HepG2 (cell line): ENCODE data around the gene DGAT2. TPM values are rescaled to one million over a fixed set of nuclear protein-coding genes. Genes with fewer than 3 reads are reported as not detected.

Experiments
- ATF6 ChIP-seq: sonication (generic); formaldehyde crosslinking; conservative IDR thresholded peaks from 2 replicates; pipeline ENCODE4 v1.4.0; 2020; ENCODE audit warnings: missing genetic modification reagents
- ATRX ChIP-seq: sonication (generic); formaldehyde crosslinking; IDR thresholded peaks from 2 replicates; pipeline ENCODE4 v1.4.0; 2020; ENCODE audit warnings: missing genetic modification reagents, borderline replicate concordance
- BRCA1 ChIP-seq: sonication (generic); formaldehyde crosslinking; IDR thresholded peaks from 2 replicates; pipeline ENCODE4 v1.4.0; 2020; ENCODE audit warnings: missing genetic modification reagents
- CBX1 ChIP-seq: IDR thresholded peaks from one replicate; pipeline ENCODE4 v1.6.1; 2016; ENCODE audit warnings: antibody characterized with exemption, low read depth
- CSRNP2 ChIP-seq: sonication (generic); formaldehyde crosslinking; conservative IDR thresholded peaks from 2 replicates; pipeline ENCODE4 v1.8.0; 2022; ENCODE audit warnings: low read depth, missing genetic modification reagents
- FIP1L1 ChIP-seq: fragments of 200-400 bp; formaldehyde crosslinking; IDR thresholded peaks from 2 replicates; pipeline ENCODE4 v1.6.1; 2018; ENCODE audit warnings: low read depth, mild to moderate bottlenecking, low read length, moderate library complexity, borderline replicate concordance; ENCODE audit not compliant: insufficient read depth
- HMG20A ChIP-seq: IDR thresholded peaks from 2 replicates; pipeline ENCODE4 v1.6.1; 2016; ENCODE audit warnings: borderline replicate concordance
- KLF15 ChIP-seq: sonication (generic); formaldehyde crosslinking; IDR thresholded peaks from 2 replicates; pipeline ENCODE4 v1.8.1; 2023; ENCODE audit warnings: borderline replicate concordance, mild to moderate bottlenecking, inconsistent platforms, missing genetic modification reagents, mixed read lengths
- MAFF ChIP-seq: IDR thresholded peaks from 2 replicates; pipeline ENCODE4 v1.6.1; 2011; ENCODE audit warnings: low read depth, low read length, improper control_type of control experiment
- MBD4 ChIP-seq: IDR thresholded peaks from 2 replicates; pipeline ENCODE4 v1.6.1; 2012; ENCODE audit warnings: low read length, inconsistent platforms, borderline replicate concordance
- NFIB ChIP-seq: sonication (generic); formaldehyde crosslinking; IDR thresholded peaks from 2 replicates; pipeline ENCODE4 v1.9.0; 2021; ENCODE audit warnings: missing genetic modification reagents, mild to moderate bottlenecking, borderline replicate concordance
- NFIC ChIP-seq: IDR thresholded peaks from 2 replicates; pipeline ENCODE4 v1.6.1; 2012; ENCODE audit warnings: mild to moderate bottlenecking, low read length, inconsistent platforms
- PHF21A ChIP-seq: sonication (generic); formaldehyde crosslinking; IDR thresholded peaks from 2 replicates; pipeline ENCODE4 v1.5.0; 2020; ENCODE audit warnings: mild to moderate bottlenecking, missing genetic modification reagents
- PITX1 ChIP-seq: sonication (generic); formaldehyde crosslinking; IDR thresholded peaks from 2 replicates; pipeline ENCODE4 v1.5.1; 2020; ENCODE audit warnings: mild to moderate bottlenecking, missing genetic modification reagents
- POLR2AphosphoS2 ChIP-seq: IDR thresholded peaks from 2 replicates; pipeline ENCODE4 v1.6.1; 2011; ENCODE audit warnings: low read depth, low read length, improper control_type of control experiment
- PTBP1 ChIP-seq: fragments of 200-400 bp; formaldehyde crosslinking; IDR thresholded peaks from 2 replicates; pipeline ENCODE4 v1.6.1; 2018; ENCODE audit warnings: low read length, low read depth; ENCODE audit not compliant: poor library complexity, severe bottlenecking
- ZBTB33 ChIP-seq: sonication (generic); formaldehyde crosslinking; IDR thresholded peaks from 2 replicates; pipeline ENCODE4 v1.4.0; 2020; ENCODE audit warnings: missing genetic modification reagents
- ZEB1 ChIP-seq: IDR thresholded peaks from 2 replicates; pipeline ENCODE4 v1.6.1; 2012; ENCODE audit warnings: mild to moderate bottlenecking, low read depth, inconsistent platforms; ENCODE audit not compliant: insufficient replicate concordance
- ZMAT3 ChIP-seq: sonication (generic); formaldehyde crosslinking; conservative IDR thresholded peaks from 2 replicates; pipeline ENCODE4 v1.7.0; 2021; ENCODE audit warnings: missing genetic modification reagents
- ZNF326 ChIP-seq: sonication (generic); formaldehyde crosslinking; IDR thresholded peaks from 2 replicates; pipeline ENCODE4 v1.4.0; 2020; ENCODE audit warnings: missing genetic modification reagents, borderline replicate concordance
- ZNF567 ChIP-seq: sonication (generic); formaldehyde crosslinking; IDR thresholded peaks from 2 replicates; pipeline ENCODE4 v1.8.1; 2023; ENCODE audit warnings: mild to moderate bottlenecking, missing genetic modification reagents, borderline replicate concordance
- ZNF639 ChIP-seq: conservative IDR thresholded peaks from 2 replicates; pipeline ENCODE4 v1.6.1; 2018; ENCODE audit warnings: missing genetic modification reagents
- ZNF775 ChIP-seq: sonication (generic); formaldehyde crosslinking; IDR thresholded peaks from 2 replicates; pipeline ENCODE4 v1.4.0; 2020; ENCODE audit warnings: missing genetic modification reagents, mild to moderate bottlenecking, moderate library complexity, borderline replicate concordance
- ZNF790 ChIP-seq: sonication (generic); formaldehyde crosslinking; IDR thresholded peaks from 2 replicates; pipeline ENCODE4 v1.8.0; 2022; ENCODE audit warnings: missing genetic modification reagents, mild to moderate bottlenecking, borderline replicate concordance
- ZSCAN29 ChIP-seq: sonication (generic); formaldehyde crosslinking; conservative IDR thresholded peaks from 2 replicates; pipeline ENCODE4 v1.4.0; 2020; ENCODE audit warnings: mild to moderate bottlenecking, missing genetic modification reagents
- polyA plus RNA-seq, 8 experiments: library from polyadenylated mRNA; depleted of rRNA in 3 of 8; stranded (reverse) in 7 of 8; unstranded in 1 of 8; fragments of >200 nt; fragmentation: Illumina TruSeq in 4 of 8; extraction: Trizol in 4 of 8; gene quantifications; 2 replicates each; pipeline versions ENCODE4 v1.2.1 to v1.2.3, GENCODE V29; 2011 to 2016; ENCODE audit warnings: low read depth in 4 of 8, missing spikeins in 1 of 8, mixed read lengths in 1 of 8; ENCODE audit not compliant: insufficient read depth in 1 of 8
- total RNA-seq, 5 experiments: library from RNA; depleted of rRNA; stranded (reverse); fragments of >200 nt; fragmentation: Illumina TruSeq; extraction: Trizol; gene quantifications; 2 replicates each; pipeline ENCODE4 v1.2.3, GENCODE V29; 2016; ENCODE audit warnings: low read depth in 1 of 5

The DGAT2 gene
- total and polyA plus RNA-seq, 2 of the 13 experiments (the other 11 are each of a cell fraction or from before 2014, with no cell fraction given): 39.0 to 65.6 TPM

- TF ChIP-seq ZNF567 (CRISPR knock-in tag) (no peak), ZNF775 (CRISPR knock-in tag) (no peak), PITX1 (CRISPR knock-in tag) (0 out of 2 replicates have a peak, but pooled peaks have one; percentile 48), PTBP1 (no peak), CSRNP2 (CRISPR knock-in tag) (no peak), NFIC (0 out of 2 replicates have a peak, but pooled peaks have one; percentile 48), ZBTB33 (CRISPR knock-in tag) (peak; percentile 46; the same call in 1 of the 2 replicates), ZEB1 (no peak), KLF15 (CRISPR knock-in tag) (no peak), ZNF790 (CRISPR knock-in tag) (no peak), PHF21A (CRISPR knock-in tag) (peak; percentile 45; the same call in 1 of the 2 replicates), ZMAT3 (CRISPR knock-in tag) (no peak), NFIB (CRISPR knock-in tag) (no peak), HMG20A (peak; percentile 83), MBD4 (no peak), MAFF (no peak), FIP1L1 (no peak), BRCA1 (CRISPR knock-in tag) (no peak), ZSCAN29 (no peak), ATRX (CRISPR knock-in tag) (no peak), ZNF326 (no peak), POLR2AphosphoS2 (no peak), ATF6 (CRISPR knock-in tag) (no peak), CBX1 (no peak), ZNF639 (no peak)
Measured at GRCh38 chr11:75762885-75763284, 5.7 kb upstream of the DGAT2 start (continued).
